Mesodermal cell (in vitro differentiated cells): Measurements from ENCODE around the gene DAPK1.

Experiments
- H3K27ac ChIP-seq: 2 replicates; pipeline ENCODE4 v1.7.0; 2013; ENCODE audit warnings: mild to moderate bottlenecking, low read depth, low read length, moderate library complexity; ENCODE audit not compliant: severe bottlenecking
- H3K36me3 ChIP-seq: 2 replicates; pipeline ENCODE4 v1.7.1; 2013; ENCODE audit warnings: mild to moderate bottlenecking, low read length, moderate library complexity; ENCODE audit not compliant: control insufficient read depth, insufficient read depth
- H3K4me1 ChIP-seq: one replicate; pipeline ENCODE4 v1.7.1; 2013; ENCODE audit warnings: mild to moderate bottlenecking, low read length; ENCODE audit not compliant: insufficient read depth, control insufficient read depth, poor library complexity, severe bottlenecking
- H3K4me3 ChIP-seq: 2 replicates; pipeline ENCODE4 v1.7.0; 2013; ENCODE audit warnings: low read length, control low read depth, mild to moderate bottlenecking; ENCODE audit not compliant: insufficient read depth, poor library complexity, severe bottlenecking; ENCODE audit errors: extremely low read depth
- H3K9me3 ChIP-seq: 2 replicates; pipeline ENCODE4 v1.7.1; 2013; ENCODE audit warnings: mild to moderate bottlenecking, low read length, moderate library complexity; ENCODE audit not compliant: control insufficient read depth
- WGBS, 2 experiments: methylation state at CpG; one replicate each; pipeline ENCODE4 v1.1.5; 2013; ENCODE audit warnings: missing lambda C conversion rate in 2 of 2; ENCODE audit not compliant: insufficient coverage in 2 of 2; 5-methylcytosine and 5-hydroxymethylcytosine counted together

DAPK1 gene

DNA sequence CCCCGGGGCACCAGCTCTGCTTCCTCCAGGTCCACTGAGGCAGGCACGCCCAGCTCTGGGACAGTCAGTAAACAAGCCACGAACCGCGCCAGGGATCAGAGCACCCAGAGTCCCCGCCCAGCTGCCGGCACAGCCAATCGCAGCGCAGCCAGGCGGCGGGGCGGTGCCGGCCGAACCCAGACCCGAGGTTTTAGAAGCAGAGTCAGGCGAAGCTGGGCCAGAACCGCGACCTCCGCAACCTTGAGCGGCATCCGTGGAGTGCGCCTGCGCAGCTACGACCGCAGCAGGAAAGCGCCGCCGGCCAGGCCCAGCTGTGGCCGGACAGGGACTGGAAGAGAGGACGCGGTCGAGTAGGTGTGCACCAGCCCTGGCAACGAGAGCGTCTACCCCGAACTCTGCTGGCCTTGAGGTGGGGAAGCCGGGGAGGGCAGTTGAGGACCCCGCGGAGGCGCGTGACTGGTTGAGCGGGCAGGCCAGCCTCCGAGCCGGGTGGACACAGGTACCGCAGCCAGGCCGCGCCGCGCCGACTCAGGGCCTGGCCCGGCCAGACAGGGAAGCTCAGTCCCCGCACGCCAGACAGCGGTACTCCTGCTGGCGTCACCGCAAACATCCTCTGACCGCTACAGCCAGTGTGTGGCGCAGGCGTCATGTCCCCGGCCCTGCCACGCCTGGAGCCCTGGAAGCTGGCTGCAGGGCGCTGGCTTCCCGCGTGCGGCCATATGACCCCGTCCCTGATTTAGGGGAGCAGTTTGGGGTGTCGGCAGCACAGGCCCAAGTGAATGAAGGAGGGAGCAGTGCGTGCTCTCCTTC, 228.4 kb downstream of the DAPK1 start, which contains the start of gene CTSL:
Gene CTSL, plus strand, starts transcription at position 220 of the 810 bp plus-strand sequence. CDS start 1,485 bp downstream, outside the sequence.
- WGBS, 2 experiments = 1% methylated on average over 63 to 67 of the region's 67 CpGs
- Histone ChIP-seq H3K4me1 (no peaks in the 10 kb centered on the region), H3K27ac (peak within 1 kb of the TSS; percentile 92), H3K9me3 (no peaks in the 10 kb centered on the region), H3K4me3 (peak within 1 kb of the TSS; percentile 61), H3K36me3 (peaks cover 33% of the 10 kb centered on the region)

GRCh38 chr9:87729246-87729645, 231.6 kb downstream of the DAPK1 start:
- H3K27ac ChIP-seq = no peak overlapping the region
- H3K4me1 ChIP-seq = no peaks in the 10 kb centered on the region
- H3K4me3 ChIP-seq = no peak overlapping the region
- peaks cover 42% of the 10 kb centered on the region for H3K36me3 ChIP-seq
- WGBS, 2 experiments = 70 to 100% methylated on average over 1 of the region's 2 CpGs
- H3K9me3 ChIP-seq = no peaks in the 10 kb centered on the region

DNA sequence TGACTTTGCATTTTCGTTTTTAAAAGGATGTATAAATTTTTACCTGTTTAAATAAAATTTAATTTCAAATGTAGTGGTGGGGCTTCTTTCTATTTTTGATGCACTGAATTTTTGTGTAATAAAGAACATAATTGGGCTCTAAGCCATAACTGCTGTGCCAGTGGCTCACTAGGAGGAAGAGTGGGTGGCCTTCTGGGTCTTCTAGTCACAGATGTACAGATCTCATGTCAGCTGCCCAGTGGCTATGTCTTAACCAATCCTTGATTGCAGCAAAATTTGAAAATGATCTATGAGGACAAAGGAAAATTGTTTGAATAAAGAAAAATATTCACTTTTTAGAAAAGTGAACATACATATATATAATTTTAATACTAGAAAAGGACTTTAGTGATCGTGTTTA, 233.7 kb downstream of the DAPK1 start:
- Histone ChIP-seq H3K36me3 (peaks cover 42% of the 10 kb centered on the region), H3K4me1 (no peaks in the 10 kb centered on the region), H3K27ac (no peak overlapping the region), H3K9me3 (no peaks in the 10 kb centered on the region), H3K4me3 (no peak overlapping the region)
- 100% methylated on average over 1 of the region's 2 CpGs; no CpG with 5 or more reads in 1 of the 2 experiments for WGBS, 2 experiments

GRCh38 chr9:87732344-87732743, 234.7 kb downstream of the DAPK1 start:
- Histone ChIP-seq H3K4me3 (no peak overlapping the region), H3K36me3 (peaks cover 42% of the 10 kb centered on the region), H3K27ac (no peak overlapping the region), H3K4me1 (no peaks in the 10 kb centered on the region), H3K9me3 (no peaks in the 10 kb centered on the region)
- no CpG with 5 or more reads among the region's 1 CpG for WGBS, 2 experiments

- Histone ChIP-seq H3K4me3 (no peak overlapping the region), H3K36me3 (peaks cover 41% of the 10 kb centered on the region), H3K4me1 (no peaks in the 10 kb centered on the region), H3K9me3 (no peaks in the 10 kb centered on the region), H3K27ac (no peak overlapping the region)
- 80 to 83% methylated on average over 1 of the region's 3 CpGs for WGBS, 2 experiments
Observed at GRCh38 chr9:87732756-87733155, 235.1 kb downstream of the DAPK1 start.

GRCh38 chr9:87733273-87734052, 235.8 kb downstream of the DAPK1 start:
- Histone ChIP-seq H3K4me1 (no peaks in the 10 kb centered on the region), H3K4me3 (no peak overlapping the region), H3K9me3 (no peaks in the 10 kb centered on the region), H3K36me3 (peaks cover 34% of the 10 kb centered on the region), H3K27ac (no peak overlapping the region)
- WGBS, 2 experiments = 83 to 98% methylated on average over 5 of the region's 7 CpGs

- Histone ChIP-seq H3K4me1 (no peaks in the 10 kb centered on the region), H3K4me3 (no peak overlapping the region), H3K36me3 (peaks cover 27% of the 10 kb centered on the region), H3K27ac (no peak overlapping the region), H3K9me3 (no peaks in the 10 kb centered on the region)
- WGBS, 2 experiments = 60 to 84% methylated on average over 2 of the region's 2 CpGs
Observed at GRCh38 chr9:87734106-87734505, 236.4 kb downstream of the DAPK1 start.

- H3K27ac ChIP-seq = no peak overlapping the region
Observed at GRCh38 chr9:87739546-87739945, 241.9 kb downstream of the DAPK1 start.

GRCh38 chr9:87740209-87740608, 242.5 kb downstream of the DAPK1 start:
- Histone ChIP-seq H3K9me3 (no peaks in the 10 kb centered on the region), H3K27ac (no peak overlapping the region), H3K4me3 (no peak overlapping the region), H3K36me3 (no peaks in the 10 kb centered on the region), H3K4me1 (no peaks in the 10 kb centered on the region)
- WGBS, 2 experiments = 88 to 100% methylated on average over 1 of the region's 3 CpGs

More at GRCh38 chr9:87739546-87739945, 241.9 kb downstream of the DAPK1 start:
- Histone ChIP-seq H3K4me1 (no peaks in the 10 kb centered on the region), H3K9me3 (no peaks in the 10 kb centered on the region), H3K36me3 (no peaks in the 10 kb centered on the region), H3K4me3 (no peak overlapping the region)
- WGBS, 2 experiments = 94 to 100% methylated on average over 3 of the region's 3 CpGs

DNA sequence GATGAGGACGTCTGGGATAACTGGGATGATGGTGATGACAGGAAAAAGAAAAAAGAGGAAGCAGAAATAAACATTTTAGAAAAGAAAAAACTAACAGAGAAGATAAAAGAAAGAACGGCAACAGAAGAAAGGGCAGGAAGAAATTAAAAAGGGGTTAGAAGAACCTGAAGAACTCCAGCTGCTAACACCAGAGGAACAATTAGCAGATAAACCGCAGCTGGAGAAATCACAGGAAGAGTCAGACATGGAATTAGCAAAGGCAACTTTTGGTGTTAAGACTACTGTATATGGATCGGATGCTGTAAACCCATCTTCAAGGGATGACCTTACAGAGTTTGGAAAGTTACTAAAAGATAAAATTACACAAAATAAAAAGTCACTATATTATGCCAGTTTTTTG, 243.7 kb downstream of the DAPK1 start:
- no peak overlapping the region for H3K27ac ChIP-seq
- H3K4me3 ChIP-seq = no peak overlapping the region
- no peaks in the 10 kb centered on the region for H3K9me3 ChIP-seq
- no peaks in the 10 kb centered on the region for H3K4me1 ChIP-seq
- WGBS, 2 experiments = 88% methylated on average over 2 of the region's 4 CpGs; no CpG with 5 or more reads in 1 of the 2 experiments
- H3K36me3 ChIP-seq = no peaks in the 10 kb centered on the region
